HG03196 (cell line): Measurements from ENCODE around the gene MEIS1.
"Not testable (repeated sequence)": the region's sequence is repeated elsewhere in the genome, so short reads cannot be mapped to it uniquely, and the experiment has no call there.

Experiments used
- ATAC-seq: cut with Tn5 transposase; IDR thresholded peaks from one replicate; pipeline ENCODE4 v1.9.1; 2021; ENCODE audit not compliant: unreplicated experiment

Gene MEIS1

GRCh38 chr2:66434679-66435548 is at the start of gene MEIS1:
Gene MEIS1, plus strand, starts transcription at chr2:66435125. Its CDS starts 732 bp downstream, at chr2:66435857.
- ATAC-seq: no peak

GRCh38 chr2:66387016-66387753 is 47.7 kb upstream of the MEIS1 start:
- no peak for ATAC-seq

- ATAC-seq: no peak
Observed at GRCh38 chr2:66389651-66390131, 45.2 kb upstream of the MEIS1 start.

GRCh38 chr2:66390152-66390551 is 44.8 kb upstream of the MEIS1 start:
- ATAC-seq: no peak

GRCh38 chr2:66390811-66391210 is 44.1 kb upstream of the MEIS1 start:
- ATAC-seq: no peak

GRCh38 chr2:66391240-66391639 is 43.7 kb upstream of the MEIS1 start:
- ATAC-seq: not testable (repeated sequence)

GRCh38 chr2:66405473-66405872 is 29.5 kb upstream of the MEIS1 start:
- no peak for ATAC-seq

- ATAC-seq: no peak
Observed at GRCh38 chr2:66408905-66409304, 26.0 kb upstream of the MEIS1 start.

- no peak for ATAC-seq
Observed at GRCh38 chr2:66412874-66413273, 22.1 kb upstream of the MEIS1 start.

- no peak for ATAC-seq
Observed at GRCh38 chr2:66414896-66415295, 20.0 kb upstream of the MEIS1 start.

- ATAC-seq: no peak
Observed at GRCh38 chr2:66418381-66418780, 16.5 kb upstream of the MEIS1 start.

GRCh38 chr2:66421612-66422011 is 13.3 kb upstream of the MEIS1 start:
- no peak for ATAC-seq

GRCh38 chr2:66423391-66424124 is 11.4 kb upstream of the MEIS1 start:
- no peak for ATAC-seq

- no peak for ATAC-seq
Observed at GRCh38 chr2:66426244-66427111, 8.4 kb upstream of the MEIS1 start.

GRCh38 chr2:66427300-66427699 is 7.6 kb upstream of the MEIS1 start:
- no peak for ATAC-seq

- ATAC-seq: no peak
Observed at GRCh38 chr2:66428986-66429612, 5.8 kb upstream of the MEIS1 start.

- ATAC-seq: no peak
Observed at GRCh38 chr2:66429693-66430504, 5.0 kb upstream of the MEIS1 start.

GRCh38 chr2:66430505-66431273 is 4.2 kb upstream of the MEIS1 start:
- no peak for ATAC-seq
